ENCODE measurements around the gene SUCNR1. TPM values are rescaled to one million over a fixed set of nuclear protein-coding genes. Genes with fewer than 3 reads are reported as not detected.

SUCNR1 gene
- total RNA-seq = not detected

GRCh38 chr3:151873398-151873797 lies at the start of gene SUCNR1:
Gene SUCNR1, plus strand, starts transcription at chr3:151873643. Its CDS starts 6,250 bp downstream, at chr3:151879893.

Other genes with a start within 250 kb of the SUCNR1 start
- 1.3 TPM for gene AADACL2, start 139.7 kb upstream of the SUCNR1 start, total RNA-seq
- gene AADAC, start 59.5 kb upstream of the SUCNR1 start, total RNA-seq = not detected